ENCODE data around the gene NLRP1.

DNA sequence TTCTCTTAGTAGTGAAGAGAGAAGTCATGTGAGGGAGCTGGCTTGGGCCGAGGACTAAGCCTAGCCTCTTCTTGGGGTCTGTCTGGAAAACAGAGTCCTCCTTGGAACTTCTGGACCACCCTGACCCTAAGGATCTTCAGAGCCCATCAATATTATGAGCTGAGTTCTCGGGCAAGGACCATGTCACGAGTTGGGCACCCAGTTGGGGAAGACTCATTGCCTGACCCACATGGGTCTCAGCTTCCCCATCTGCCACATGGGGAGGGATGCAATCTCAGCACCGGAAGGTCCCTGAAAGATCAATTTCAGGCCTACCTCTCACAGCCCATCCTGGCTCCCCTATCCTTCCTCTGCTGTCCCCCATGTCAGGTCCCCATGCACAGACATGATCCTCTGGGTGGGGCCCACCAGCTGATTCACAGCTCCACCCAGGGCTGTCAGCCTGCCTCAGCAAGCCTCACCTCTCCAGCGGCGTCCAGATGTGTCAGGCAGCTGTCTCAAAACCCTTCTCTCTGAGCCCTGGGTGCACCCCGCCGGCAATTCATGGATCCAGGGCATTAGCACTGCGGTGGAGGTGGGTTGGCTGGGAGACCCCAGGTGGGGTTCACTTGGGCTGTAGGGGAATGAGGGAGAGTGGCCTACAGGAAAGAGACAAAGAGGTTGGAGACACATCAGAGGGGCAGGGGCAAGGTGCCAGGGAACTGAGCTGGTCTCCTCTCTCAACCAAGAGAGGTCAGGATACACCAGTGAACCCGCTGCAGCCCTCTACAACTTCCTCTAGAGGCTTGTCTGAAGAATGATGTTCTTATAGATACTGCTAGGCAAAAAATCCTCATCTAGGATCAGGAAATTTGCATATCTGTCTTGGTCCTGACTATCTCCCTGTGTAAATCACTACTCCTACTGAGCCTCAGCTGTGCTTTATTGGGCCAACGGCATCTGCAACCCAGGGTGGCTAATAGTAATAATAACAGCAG is 1.8 kb downstream of the NLRP1 start:
- TF ChIP-seq POLR2A (IDR thresholded peaks at IDR 0.05; ENCODE audit: low read depth), result no peak
- TF ChIP-seq, protein P1, sequence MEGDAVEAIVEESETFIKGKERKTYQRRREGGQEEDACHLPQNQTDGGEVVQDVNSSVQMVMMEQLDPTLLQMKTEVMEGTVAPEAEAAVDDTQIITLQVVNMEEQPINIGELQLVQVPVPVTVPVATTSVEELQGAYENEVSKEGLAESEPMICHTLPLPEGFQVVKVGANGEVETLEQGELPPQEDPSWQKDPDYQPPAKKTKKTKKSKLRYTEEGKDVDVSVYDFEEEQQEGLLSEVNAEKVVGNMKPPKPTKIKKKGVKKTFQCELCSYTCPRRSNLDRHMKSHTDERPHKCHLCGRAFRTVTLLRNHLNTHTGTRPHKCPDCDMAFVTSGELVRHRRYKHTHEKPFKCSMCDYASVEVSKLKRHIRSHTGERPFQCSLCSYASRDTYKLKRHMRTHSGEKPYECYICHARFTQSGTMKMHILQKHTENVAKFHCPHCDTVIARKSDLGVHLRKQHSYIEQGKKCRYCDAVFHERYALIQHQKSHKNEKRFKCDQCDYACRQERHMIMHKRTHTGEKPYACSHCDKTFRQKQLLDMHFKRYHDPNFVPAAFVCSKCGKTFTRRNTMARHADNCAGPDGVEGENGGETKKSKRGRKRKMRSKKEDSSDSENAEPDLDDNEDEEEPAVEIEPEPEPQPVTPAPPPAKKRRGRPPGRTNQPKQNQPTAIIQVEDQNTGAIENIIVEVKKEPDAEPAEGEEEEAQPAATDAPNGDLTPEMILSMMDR (IDR thresholded peaks at IDR 0.05), result no peak
- TF ChIP-seq POLR2AphosphoS5 (IDR thresholded peaks at IDR 0.05), result no peak
- no peak for TF ChIP-seq EP300 (IDR thresholded peaks at IDR 0.05)
